Breast epithelium (tissue), 3 donors: ENCODE results near the gene LSS.

Experiments
- CTCF ChIP-seq, 3 donors: fragments of 450-650 bp; IDR thresholded peaks; one replicate each; pipeline ENCODE4 v1.5.1; 2016 to 2017; ENCODE audit warnings: antibody characterized with exemption in 3 of 3, mild to moderate bottlenecking in 3 of 3, moderate library complexity in 3 of 3
- POLR2A ChIP-seq: fragments of 450-650 bp; IDR thresholded peaks from one replicate; pipeline ENCODE4 v1.6.1; 2016; ENCODE audit warnings: antibody characterized with exemption, mild to moderate bottlenecking, moderate library complexity

- no peak for TF ChIP-seq CTCF (IDR thresholded peaks at IDR 0.05)
- no peak for TF ChIP-seq POLR2A
Measured at GRCh38 chr21:46184625-46185555, 43.7 kb downstream of the LSS start.
